Fibroblast of pulmonary artery (primary cell): Measurements from ENCODE around the gene HHIPL1.

Experiments
- DNase-seq: peaks from one replicate; pipeline ENCODE4 v3.0.0-alpha.2; 2010; ENCODE audit warnings: low read depth
- H3K4me3 ChIP-seq: replicated peaks from 2 replicates; pipeline ENCODE4 v1.5.1; 2011; ENCODE audit warnings: low read depth, mild to moderate bottlenecking, control low read depth, low read length, moderate library complexity
- TF ChIP-seq, protein P1 (sequence below): IDR thresholded peaks from 2 replicates; pipeline ENCODE4 v1.5.1; 2011; ENCODE audit warnings: mild to moderate bottlenecking, control low read depth, low read length, inconsistent platforms; ENCODE audit errors: missing control alignments

HHIPL1 gene

DNA sequence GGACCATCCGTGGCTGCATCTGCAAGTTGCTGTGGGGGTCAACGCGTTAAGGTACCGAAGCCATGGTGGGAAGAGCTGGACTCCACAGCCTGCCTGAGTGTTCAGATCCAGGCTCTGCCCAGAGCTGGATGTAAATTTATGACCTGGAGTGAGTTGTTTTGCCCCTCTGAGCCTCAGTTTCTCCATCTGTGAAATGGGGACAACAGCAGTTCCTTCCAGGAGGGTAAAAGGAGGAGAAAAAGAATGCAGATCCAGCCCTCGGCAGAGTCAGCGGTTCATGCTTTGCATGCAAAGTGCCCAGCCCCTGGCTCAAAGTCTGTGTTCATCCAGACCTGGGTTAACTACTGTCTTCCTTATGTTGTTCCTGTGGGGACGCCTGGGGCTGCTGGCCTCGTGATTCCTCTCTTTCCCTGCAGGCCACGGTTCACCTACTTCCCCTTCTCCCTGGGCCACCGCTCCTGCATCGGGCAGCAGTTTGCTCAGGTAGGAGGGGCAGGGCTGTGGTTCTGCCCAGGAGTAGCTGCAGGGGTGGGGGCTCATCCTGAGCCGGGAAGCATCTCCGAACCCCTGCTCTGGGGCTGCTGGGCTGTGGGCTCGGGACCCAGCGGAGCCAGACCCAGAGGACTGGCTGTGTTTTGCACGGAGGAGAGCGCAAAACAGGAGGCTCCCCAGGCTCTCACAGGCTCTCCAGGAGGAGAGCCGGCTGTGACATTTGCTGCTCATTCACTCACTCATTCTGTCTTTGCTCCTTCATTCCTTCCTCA is 81.0 kb downstream of the HHIPL1 start:
- H3K4me3 ChIP-seq: no peak overlapping the region
- TF ChIP-seq, protein P1, sequence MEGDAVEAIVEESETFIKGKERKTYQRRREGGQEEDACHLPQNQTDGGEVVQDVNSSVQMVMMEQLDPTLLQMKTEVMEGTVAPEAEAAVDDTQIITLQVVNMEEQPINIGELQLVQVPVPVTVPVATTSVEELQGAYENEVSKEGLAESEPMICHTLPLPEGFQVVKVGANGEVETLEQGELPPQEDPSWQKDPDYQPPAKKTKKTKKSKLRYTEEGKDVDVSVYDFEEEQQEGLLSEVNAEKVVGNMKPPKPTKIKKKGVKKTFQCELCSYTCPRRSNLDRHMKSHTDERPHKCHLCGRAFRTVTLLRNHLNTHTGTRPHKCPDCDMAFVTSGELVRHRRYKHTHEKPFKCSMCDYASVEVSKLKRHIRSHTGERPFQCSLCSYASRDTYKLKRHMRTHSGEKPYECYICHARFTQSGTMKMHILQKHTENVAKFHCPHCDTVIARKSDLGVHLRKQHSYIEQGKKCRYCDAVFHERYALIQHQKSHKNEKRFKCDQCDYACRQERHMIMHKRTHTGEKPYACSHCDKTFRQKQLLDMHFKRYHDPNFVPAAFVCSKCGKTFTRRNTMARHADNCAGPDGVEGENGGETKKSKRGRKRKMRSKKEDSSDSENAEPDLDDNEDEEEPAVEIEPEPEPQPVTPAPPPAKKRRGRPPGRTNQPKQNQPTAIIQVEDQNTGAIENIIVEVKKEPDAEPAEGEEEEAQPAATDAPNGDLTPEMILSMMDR: no peak
- no peak for DNase-seq

GRCh38 chr14:99726538-99727095 is 81.7 kb downstream of the HHIPL1 start:
- no peak overlapping the region for H3K4me3 ChIP-seq
- TF ChIP-seq, protein P1: no peak
- DNase-seq: no peak

DNA sequence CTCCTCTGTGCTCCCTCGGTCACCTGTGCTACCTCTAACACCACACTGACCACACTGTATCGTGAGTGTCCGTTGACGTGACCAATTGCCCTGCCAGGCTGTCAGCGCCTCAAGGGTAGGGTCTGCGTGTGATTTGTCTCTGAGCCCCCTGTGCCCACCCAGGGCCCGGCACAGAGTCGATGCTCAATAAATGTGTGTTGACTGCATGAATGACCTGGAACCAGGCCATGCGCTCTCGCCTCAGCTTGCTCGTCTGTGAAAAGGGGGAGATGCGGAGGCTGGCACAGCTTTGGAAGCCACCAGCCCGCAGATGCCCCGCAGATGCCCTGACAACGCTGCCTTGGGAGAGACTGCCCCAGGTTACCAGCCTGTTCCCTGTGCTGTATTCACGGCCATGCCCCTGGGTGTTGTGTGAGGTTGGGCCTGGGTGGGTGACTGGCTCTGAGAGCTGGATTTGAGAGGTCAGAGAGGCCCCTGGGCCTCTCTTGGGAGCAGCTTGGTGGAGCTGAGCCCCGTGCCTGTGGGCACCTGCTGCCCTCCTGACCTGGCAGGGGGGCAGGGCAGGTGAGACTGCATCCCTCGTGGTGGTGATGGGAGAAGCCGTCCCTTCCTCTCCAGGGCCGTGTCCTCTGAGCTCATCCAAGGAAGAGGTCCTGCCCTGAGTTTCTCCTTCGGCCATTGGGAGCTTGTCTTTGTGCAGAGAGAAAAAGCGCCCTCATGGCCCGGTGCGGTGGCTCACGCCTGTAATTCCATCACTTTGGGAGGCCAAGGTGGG is 82.4 kb downstream of the HHIPL1 start:
- no peak overlapping the region for H3K4me3 ChIP-seq
- DNase-seq: no peak
- TF ChIP-seq, protein P1: no peak

DNA sequence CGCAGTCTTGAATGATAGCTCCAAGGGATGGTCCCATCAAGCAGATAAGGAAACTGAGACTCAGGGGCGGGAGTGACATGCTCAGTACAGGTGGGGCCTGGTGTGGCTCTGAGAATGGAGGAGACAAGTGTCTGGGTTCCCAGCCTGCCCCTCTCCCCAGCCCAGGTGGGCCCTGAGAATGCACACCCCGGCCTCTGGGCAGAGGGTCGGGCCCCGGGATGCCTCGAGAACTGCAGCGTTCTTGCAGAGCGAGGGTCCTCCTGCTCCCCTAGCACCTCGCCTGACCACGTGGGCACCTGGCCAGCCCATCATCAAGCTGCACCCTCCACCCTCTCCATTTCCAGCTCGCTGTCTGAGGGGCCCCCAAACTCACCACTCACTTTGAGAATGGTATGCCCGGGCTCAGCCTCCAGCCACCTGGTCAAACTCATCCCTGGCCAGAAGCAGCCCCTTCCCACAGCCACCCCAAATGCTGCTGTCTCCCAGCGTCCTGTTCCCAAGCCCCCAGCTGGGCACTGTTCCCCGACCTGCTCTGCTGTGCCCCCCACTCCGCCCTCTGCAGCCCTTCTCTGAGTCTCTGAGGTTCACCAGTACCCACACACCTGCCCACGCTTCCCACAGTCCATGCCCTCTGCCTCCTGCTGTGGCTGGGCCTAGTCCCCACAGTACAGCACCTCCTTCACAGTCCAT is 83.4 kb downstream of the HHIPL1 start:
- TF ChIP-seq, protein P1: no peak
- no peak overlapping the region for H3K4me3 ChIP-seq
- DNase-seq: no peak

- TF ChIP-seq, protein P1: no peak
- no peak for DNase-seq
- no peak overlapping the region for H3K4me3 ChIP-seq
Observed at GRCh38 chr14:99728981-99729451, 84.1 kb downstream of the HHIPL1 start.
